Loucy (cell line): ENCODE results near the gene TMSB15B.

Experiments used
- EZH2phosphoT487 ChIP-seq: fragments of 200-600 bp; IDR thresholded peaks from 2 replicates; pipeline ENCODE4 v1.6.1; 2018; ENCODE audit warnings: antibody characterized with exemption, mild to moderate bottlenecking, moderate library complexity, borderline replicate concordance
- TF ChIP-seq, protein P1 (sequence below): fragments of 200-600 bp; sonication (generic); conservative IDR thresholded peaks from 2 replicates; pipeline ENCODE4 v1.5.1; 2014; ENCODE audit warnings: mild to moderate bottlenecking, antibody characterized with exemption, low read length

DNA sequence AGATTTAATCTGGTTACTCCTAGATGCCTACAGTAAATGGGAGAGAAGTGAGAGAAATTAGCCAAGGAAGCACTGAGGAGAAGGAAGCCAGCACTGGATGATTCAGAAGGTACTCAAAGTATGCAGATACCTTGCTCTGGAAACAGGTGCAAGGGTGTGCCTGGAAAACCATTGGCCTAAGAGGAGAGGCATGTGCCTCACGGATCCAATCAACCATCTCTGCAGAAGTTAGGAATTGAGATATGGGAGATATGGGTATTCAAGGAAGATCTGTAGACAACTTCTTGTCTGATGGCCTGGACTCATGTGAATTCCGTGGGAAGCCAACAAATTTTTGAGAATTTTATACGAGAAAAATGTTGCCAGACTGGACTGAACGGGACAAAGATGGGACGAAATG, 46.4 kb downstream of the TMSB15B start:
- TF ChIP-seq, protein P1, sequence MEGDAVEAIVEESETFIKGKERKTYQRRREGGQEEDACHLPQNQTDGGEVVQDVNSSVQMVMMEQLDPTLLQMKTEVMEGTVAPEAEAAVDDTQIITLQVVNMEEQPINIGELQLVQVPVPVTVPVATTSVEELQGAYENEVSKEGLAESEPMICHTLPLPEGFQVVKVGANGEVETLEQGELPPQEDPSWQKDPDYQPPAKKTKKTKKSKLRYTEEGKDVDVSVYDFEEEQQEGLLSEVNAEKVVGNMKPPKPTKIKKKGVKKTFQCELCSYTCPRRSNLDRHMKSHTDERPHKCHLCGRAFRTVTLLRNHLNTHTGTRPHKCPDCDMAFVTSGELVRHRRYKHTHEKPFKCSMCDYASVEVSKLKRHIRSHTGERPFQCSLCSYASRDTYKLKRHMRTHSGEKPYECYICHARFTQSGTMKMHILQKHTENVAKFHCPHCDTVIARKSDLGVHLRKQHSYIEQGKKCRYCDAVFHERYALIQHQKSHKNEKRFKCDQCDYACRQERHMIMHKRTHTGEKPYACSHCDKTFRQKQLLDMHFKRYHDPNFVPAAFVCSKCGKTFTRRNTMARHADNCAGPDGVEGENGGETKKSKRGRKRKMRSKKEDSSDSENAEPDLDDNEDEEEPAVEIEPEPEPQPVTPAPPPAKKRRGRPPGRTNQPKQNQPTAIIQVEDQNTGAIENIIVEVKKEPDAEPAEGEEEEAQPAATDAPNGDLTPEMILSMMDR: no peak
- no peak for TF ChIP-seq EZH2phosphoT487
